ENCODE data around the gene SND1.

The SND1 gene

GRCh38 chr7:127879942-127880341 lies 227.9 kb downstream of the SND1 start:
- no peak for DNase-seq (ENCODE audit: low read depth)
- H3K4me3 ChIP-seq (replicated peaks; ENCODE audit: low read depth, low read length): no peak overlapping the region
- TF ChIP-seq CTCF (IDR thresholded peaks at IDR 0.05; ENCODE audit: low read length, missing control alignments): no peak

GRCh38 chr7:127880454-127880853 lies 228.5 kb downstream of the SND1 start:
- no peak for DNase-seq (ENCODE audit: low read depth)
- no peak for TF ChIP-seq CTCF (IDR thresholded peaks at IDR 0.05; ENCODE audit: low read length, missing control alignments)
- no peak overlapping the region for H3K4me3 ChIP-seq (replicated peaks; ENCODE audit: low read depth, low read length)

- TF ChIP-seq CTCF (IDR thresholded peaks at IDR 0.05; ENCODE audit: low read length, missing control alignments): no peak
- no peak for DNase-seq (ENCODE audit: low read depth)
- no peak overlapping the region for H3K4me3 ChIP-seq (replicated peaks; ENCODE audit: low read depth, low read length)
Observed at GRCh38 chr7:127881564-127881963, 229.6 kb downstream of the SND1 start.

- H3K4me3 ChIP-seq (replicated peaks; ENCODE audit: low read depth, low read length): no peak overlapping the region
- no peak for DNase-seq (ENCODE audit: low read depth)
- TF ChIP-seq CTCF (IDR thresholded peaks at IDR 0.05; ENCODE audit: low read length, missing control alignments): no peak
Observed at GRCh38 chr7:127882313-127882920, 230.4 kb downstream of the SND1 start.

- DNase-seq (ENCODE audit: low read depth): no peak
- no peak for TF ChIP-seq CTCF (IDR thresholded peaks at IDR 0.05; ENCODE audit: low read length, missing control alignments)
Observed at GRCh38 chr7:127884066-127884559, 232.1 kb downstream of the SND1 start.

GRCh38 chr7:127885222-127885772 lies 233.3 kb downstream of the SND1 start:
- no peak for DNase-seq (ENCODE audit: low read depth)
- no peak for TF ChIP-seq CTCF (IDR thresholded peaks at IDR 0.05; ENCODE audit: low read length, missing control alignments)

More at GRCh38 chr7:127884066-127884559, 232.1 kb downstream of the SND1 start:
- H3K4me3 ChIP-seq (replicated peaks; ENCODE audit: low read depth, low read length): no peak overlapping the region

GRCh38 chr7:127885843-127886242 lies 233.8 kb downstream of the SND1 start:
- TF ChIP-seq CTCF (IDR thresholded peaks at IDR 0.05; ENCODE audit: low read length, missing control alignments): no peak
- DNase-seq (ENCODE audit: low read depth): peak; percentile 73
- H3K4me3 ChIP-seq (replicated peaks; ENCODE audit: low read depth, low read length): no peak overlapping the region

More at GRCh38 chr7:127885222-127885772, 233.3 kb downstream of the SND1 start:
- no peak overlapping the region for H3K4me3 ChIP-seq (replicated peaks; ENCODE audit: low read depth, low read length)
